NCI-H1694 (cell line): ENCODE data around the gene NADSYN1.
"Not testable (repeated sequence)": the region's sequence is repeated elsewhere in the genome, so short reads cannot be mapped to it uniquely, and the experiment has no call there.

Experiments used
- DNase-seq: peaks from one replicate; lab custom pipeline; 2025; lab: John Stamatoyannopoulos, UW

The NADSYN1 gene

GRCh38 chr11:71526796-71527575 is 74.0 kb downstream of the NADSYN1 start, which contains the start of gene KRTAP5-7:
TSS of gene KRTAP5-7 (plus strand) at chr11:71527267. CDS start at chr11:71527301, 34 bp downstream.
- not testable (repeated sequence) for DNase-seq

DNA sequence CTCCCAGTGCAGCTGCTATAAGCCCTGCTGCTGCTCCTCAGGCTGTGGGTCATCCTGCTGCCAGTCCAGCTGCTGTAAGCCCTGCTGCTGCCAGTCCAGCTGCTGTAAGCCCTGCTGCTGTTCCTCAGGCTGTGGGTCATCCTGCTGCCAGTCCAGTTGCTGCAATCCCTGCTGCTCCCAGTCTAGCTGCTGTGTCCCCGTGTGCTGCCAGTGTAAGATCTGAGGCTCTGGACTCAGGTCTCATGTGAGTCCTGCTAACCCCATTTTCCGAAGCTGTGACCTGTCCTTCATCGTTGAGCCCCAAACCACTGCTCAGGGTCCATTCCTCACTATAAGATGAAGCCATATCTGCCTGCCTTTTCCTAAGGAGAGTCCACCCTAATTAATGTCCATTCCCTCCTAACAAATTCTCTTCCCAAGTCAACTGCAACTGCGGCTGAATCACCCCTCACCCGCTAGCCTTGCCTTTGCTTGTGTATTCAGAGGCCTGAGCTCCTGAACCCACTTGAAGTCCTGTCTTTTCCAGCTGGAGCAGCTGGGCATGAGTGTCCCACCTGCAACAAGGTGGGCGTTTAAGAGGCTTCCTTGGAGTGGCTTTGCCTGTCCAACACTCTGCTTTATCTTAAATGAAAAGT is 74.7 kb downstream of the NADSYN1 start:
- DNase-seq = no peak

DNA sequence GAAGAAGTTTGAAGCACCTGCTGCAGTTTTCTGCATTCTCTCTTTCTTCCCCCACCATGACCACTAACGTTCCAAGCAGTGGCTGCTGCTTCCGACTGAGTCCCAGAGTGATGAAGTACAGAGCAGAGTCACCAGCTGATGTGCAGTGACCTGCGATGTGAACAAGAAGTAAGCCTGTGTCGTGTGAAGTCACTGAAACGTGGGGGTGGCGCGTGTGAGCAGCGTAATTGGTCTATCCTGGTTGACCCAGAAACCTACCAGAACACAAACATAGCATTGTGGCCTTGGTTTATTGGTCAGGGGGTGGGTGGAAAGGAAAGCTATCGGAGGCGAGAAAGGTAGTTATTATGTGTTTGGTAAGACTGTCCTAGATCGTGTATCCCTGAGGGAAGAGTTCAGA is 77.6 kb downstream of the NADSYN1 start:
- DNase-seq = no peak

- DNase-seq = no peak
Observed at GRCh38 chr11:71532036-71532610, 79.1 kb downstream of the NADSYN1 start.

DNA sequence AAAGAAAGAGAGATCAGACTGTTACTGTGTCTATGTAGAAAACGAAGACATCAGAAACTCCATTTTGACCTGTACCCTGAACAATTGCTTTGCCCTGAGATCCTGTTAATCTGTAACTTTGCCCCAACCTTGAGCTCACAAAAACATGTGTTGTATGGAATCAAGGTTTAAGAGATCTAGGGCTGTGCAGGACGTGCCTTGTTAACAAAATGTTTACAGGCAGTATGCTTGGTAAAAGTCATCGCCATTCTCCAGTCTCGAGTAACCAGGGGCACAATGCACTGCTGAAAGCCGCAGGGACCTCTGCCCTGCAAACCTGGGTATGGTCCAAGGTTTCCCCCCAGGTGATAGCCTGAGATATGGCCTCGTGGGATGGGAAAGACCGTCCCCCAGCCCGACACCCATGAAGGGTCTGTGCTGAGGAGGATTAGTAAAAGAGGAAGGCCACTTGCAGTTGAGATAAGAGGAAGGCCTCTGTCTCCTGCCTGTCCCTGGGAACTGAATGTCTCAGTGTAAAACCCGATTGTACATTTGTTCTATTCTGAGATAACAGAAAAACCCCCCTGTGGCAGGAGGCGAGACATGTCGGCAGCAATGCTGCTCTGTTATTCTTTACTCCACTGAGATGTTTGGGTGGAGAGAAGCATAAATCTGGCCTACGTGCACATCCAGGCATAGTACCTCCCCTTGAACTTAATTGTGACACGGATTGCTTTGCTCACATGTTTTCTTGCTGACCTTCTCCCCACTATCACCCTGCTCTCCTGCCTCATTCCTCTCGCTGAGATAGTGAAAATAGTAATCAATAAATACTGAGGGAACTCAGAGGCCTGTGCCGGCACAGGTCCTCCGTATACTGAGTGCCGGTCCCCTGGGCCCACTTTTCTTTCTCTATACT is 82.0 kb downstream of the NADSYN1 start:
- not testable (repeated sequence) for DNase-seq

GRCh38 chr11:71535825-71536224 is 82.8 kb downstream of the NADSYN1 start:
- DNase-seq = no peak

DNA sequence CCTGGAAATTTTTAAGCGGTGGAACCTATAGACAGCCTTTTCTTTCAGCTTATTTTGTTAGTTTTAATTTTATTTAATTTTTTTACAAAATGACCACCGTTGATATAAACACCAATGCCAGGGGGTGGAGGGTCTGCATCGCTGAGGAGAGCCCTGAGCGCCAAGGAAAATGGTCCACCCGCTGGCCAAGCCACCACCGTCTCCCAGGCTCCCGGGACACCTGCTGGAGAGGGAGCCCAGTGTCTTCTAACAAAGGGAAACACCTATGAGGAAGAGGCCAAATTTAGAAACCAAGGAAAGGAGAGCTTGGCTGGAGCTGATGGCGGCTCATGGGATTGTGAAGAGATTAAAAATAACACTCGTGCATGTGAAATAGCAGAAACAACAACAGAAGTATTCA is 84.5 kb downstream of the NADSYN1 start:
- no peak for DNase-seq

DNA sequence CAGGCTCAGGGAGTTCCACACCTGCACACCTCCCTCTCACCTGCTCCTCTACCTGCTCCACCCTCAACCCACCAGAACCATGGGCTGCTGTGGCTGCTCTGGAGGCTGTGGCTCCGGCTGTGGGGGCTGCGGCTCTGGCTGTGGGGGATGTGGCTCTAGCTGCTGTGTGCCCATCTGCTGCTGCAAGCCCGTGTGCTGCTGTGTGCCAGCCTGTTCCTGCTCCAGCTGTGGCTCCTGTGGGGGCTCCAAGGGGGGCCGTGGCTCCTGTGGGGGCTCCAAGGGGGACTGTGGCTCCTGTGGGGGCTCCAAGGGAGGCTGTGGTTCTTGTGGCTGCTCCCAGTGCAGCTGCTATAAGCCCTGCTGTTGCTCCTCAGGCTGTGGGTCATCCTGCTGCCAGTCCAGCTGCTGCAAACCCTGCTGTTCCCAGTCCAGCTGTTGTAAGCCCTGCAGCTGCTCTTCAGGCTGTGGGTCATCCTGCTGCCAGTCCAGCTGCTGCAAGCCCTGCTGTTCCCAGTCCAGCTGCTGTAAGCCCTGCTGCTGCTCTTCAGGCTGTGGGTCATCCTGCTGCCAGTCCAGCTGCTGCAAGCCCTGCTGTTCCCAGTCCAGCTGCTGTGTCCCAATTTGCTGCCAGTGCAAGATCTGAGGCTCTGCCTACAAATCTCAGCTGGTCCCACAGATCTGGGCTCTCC is 85.1 kb downstream of the NADSYN1 start, which contains the start of gene KRTAP5-8:
Gene KRTAP5-8, plus strand, starts transcription at position 49 of the 689 bp plus-strand sequence. Its CDS starts 31 bp downstream, at position 80.
- DNase-seq = not testable (repeated sequence)

GRCh38 chr11:71538666-71538990 is 85.6 kb downstream of the NADSYN1 start:
- no peak for DNase-seq

- no peak for DNase-seq
Observed at GRCh38 chr11:71539017-71539416, 86.0 kb downstream of the NADSYN1 start.

- DNase-seq = not testable (repeated sequence)
Observed at GRCh38 chr11:71539971-71540370, 87.0 kb downstream of the NADSYN1 start.

DNA sequence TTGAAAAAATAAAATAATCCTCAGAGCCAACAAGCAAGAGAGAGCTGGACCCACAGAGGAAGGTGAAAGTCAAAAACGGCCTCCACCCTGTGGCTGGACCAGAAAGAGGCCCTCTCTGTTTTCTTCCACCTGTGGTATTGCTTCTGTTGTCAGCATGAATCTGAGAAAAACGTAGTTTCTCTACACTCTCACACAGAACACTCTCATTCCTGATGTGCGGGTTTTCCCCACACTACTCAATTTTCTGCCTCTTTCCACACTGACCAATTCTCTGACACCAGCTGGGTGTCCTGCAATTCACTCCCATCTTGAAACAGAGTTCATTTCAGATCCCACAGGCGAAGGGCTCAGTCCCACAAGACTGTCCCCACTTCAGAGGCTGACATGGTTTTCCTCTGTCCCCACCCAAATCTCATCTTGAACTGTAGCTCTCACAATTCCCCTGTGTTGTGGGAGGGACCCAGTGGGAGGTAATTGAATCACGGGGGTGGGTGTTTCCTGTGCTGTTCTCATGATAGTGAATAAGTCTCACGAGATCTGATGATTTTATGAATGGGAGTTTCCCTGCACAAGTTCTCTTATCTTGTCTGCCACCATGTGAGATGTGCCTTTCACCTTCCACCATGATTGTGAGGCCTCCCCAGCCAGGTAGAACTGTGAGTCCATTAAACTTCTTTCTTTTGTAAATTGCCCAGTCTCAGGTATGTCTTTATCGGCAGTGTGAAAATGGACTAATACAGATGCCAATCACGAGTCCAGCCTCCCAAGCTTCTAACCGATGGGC is 87.7 kb downstream of the NADSYN1 start:
- not testable (repeated sequence) for DNase-seq

DNA sequence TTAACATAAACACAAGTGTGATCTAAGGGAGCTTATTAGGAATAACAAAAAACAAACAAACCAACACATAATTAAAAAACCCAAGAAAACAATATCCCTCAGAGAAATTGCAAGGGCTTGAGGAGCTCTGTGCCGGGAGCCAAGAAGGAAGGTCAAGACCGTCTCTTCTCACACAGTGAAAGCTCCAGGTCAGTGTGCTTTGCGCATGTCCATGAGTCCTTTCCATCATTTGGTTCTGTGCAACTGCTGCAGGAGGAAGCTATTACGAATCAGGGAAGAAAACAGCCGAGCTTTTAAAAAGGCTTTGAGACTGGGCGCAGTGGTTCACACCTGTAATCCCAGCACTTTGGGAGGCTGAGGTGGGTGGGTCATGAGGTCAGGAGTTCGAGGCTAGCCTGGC is 89.4 kb downstream of the NADSYN1 start:
- DNase-seq = no peak

- DNase-seq = no peak
Observed at GRCh38 chr11:71542879-71543777, 90.1 kb downstream of the NADSYN1 start.

- DNase-seq = no peak
Observed at GRCh38 chr11:71543866-71544265, 90.9 kb downstream of the NADSYN1 start.

DNA sequence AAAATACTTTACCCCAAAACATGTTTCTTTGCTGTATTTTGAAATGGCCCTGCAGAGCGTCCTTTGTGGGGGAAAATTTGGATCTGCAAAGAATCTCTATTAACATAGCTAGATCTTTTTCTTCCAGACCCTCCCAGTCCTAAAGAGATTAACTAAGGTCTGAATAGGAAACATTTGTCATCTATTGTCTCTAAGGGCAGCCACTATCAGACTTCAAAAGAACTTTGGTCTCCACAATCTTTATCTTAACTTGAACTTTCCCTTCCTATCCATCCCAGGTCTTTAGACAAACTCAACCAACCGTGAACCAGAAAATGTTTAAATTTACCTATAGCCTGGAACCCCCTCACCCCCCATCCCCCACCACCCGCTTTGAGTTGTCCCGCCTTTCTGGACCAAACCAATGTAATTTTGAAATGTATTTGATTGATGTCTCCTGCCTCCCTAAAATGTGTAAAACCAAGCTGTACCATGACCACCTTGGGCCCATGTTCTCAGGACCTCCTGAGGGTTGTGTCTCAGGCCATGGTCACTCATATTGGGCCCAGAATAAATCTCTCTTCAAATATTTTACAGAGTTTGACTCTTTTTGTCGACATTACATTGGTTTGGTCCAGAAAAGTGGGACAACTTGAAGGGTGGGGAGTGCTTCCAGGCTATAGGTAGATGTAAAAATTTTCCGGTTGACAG is 91.7 kb downstream of the NADSYN1 start:
- DNase-seq = no peak

GRCh38 chr11:71545405-71545966 is 92.5 kb downstream of the NADSYN1 start:
- no peak for DNase-seq

DNA sequence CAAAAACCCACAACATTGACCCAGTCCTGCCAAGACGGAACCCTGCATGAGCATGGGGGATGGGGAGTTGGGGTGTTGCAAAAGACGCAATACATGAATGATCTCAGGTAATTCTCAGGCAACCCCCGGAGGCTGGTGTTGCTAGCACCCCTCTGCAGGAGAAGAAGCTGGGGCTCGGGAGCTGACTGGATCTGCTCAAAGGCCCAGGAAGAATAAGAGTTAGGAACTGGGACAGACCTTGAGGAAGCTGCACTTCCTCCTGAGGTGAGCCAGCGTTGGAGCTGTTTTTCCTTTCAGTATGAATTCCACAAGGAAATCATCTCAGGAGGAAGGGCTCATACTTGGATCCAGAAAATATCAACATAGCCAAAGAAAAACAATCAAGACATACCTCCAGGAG is 95.1 kb downstream of the NADSYN1 start, which contains the start of gene KRTAP5-9:
Gene KRTAP5-9, plus strand, starts transcription at position 301 of the 400 bp plus-strand sequence. CDS start 238 bp downstream, outside the sequence.
- DNase-seq = no peak
